SK-N-SH treated with all-trans-retinoic acid at 6 μM for 48 hours (cell line): ENCODE measurements around the gene FTO.
A peak's percentile ranks its signal among the peaks of the same experiment; 100 is the strongest.

Source experiments
- ATAC-seq: fragments of 200-7000 bp; cut with Tn5 transposase; 3 replicates; pipeline ENCODE4 v1.9.1; 2020; ENCODE audit warnings: mild to moderate bottlenecking, moderate library complexity
- ARNTL ChIP-seq: fragments of 450-650 bp; formaldehyde crosslinking; IDR thresholded peaks from 2 replicates; pipeline ENCODE4 v1.5.0; 2020; ENCODE audit warnings: low read depth, mild to moderate bottlenecking, moderate library complexity, borderline replicate concordance
- BACH2 ChIP-seq: fragments of 250-450 bp; sonication (Bioruptor Pico); IDR thresholded peaks from 2 replicates; pipeline ENCODE4 v1.9.0; 2021; ENCODE audit warnings: mild to moderate bottlenecking, borderline replicate concordance
- CSDC2 ChIP-seq: fragments of 250-450 bp; sonication (Bioruptor Pico); IDR thresholded peaks from 2 replicates; pipeline ENCODE4 v1.5.0; 2020; ENCODE audit warnings: mild to moderate bottlenecking, moderate library complexity
- CSRNP3 ChIP-seq: fragments of 250-450 bp; sonication (Bioruptor Pico); IDR thresholded peaks from 2 replicates; pipeline ENCODE4 v1.5.1; 2021; ENCODE audit warnings: mild to moderate bottlenecking, moderate library complexity
- ESRRG ChIP-seq: fragments of 250-450 bp; sonication (Bioruptor Pico); IDR thresholded peaks from 2 replicates; pipeline ENCODE4 v1.6.1; 2021; ENCODE audit warnings: mild to moderate bottlenecking
- GLIS3 ChIP-seq: fragments of 250-450 bp; sonication (Bioruptor Pico); IDR thresholded peaks from 2 replicates; pipeline ENCODE4 v1.5.0; 2020; ENCODE audit warnings: mild to moderate bottlenecking, moderate library complexity
- ISL1 ChIP-seq: fragments of 250-450 bp; sonication (Bioruptor Pico); IDR thresholded peaks from 2 replicates; pipeline ENCODE4 v2.1.2; 2022; ENCODE audit warnings: mild to moderate bottlenecking, moderate library complexity
- OSR1 ChIP-seq: fragments of 250-450 bp; sonication (Bioruptor Pico); IDR thresholded peaks from 2 replicates; pipeline ENCODE4 v1.8.0; 2022; ENCODE audit warnings: moderate library complexity, mild to moderate bottlenecking, inconsistent platforms
- PATZ1 ChIP-seq: fragments of 250-450 bp; sonication (Bioruptor Pico); IDR thresholded peaks from 2 replicates; pipeline ENCODE4 v1.8.0; 2020; ENCODE audit warnings: mild to moderate bottlenecking, moderate library complexity, borderline replicate concordance
- POU6F1 ChIP-seq: fragments of 250-450 bp; sonication (Bioruptor Pico); IDR thresholded peaks from 2 replicates; pipeline ENCODE4 v1.8.0; 2021; ENCODE audit warnings: low read depth, mild to moderate bottlenecking, moderate library complexity, borderline replicate concordance
- PPARA ChIP-seq: fragments of 250-450 bp; sonication (Bioruptor Pico); IDR thresholded peaks from 2 replicates; pipeline ENCODE4 v1.5.0; 2020; ENCODE audit warnings: mild to moderate bottlenecking, borderline replicate concordance
- RARB ChIP-seq: fragments of 250-450 bp; sonication (Bioruptor Pico); IDR thresholded peaks from 2 replicates; pipeline ENCODE4 v1.8.0; 2021; ENCODE audit warnings: mild to moderate bottlenecking, moderate library complexity
- SNAI2 ChIP-seq: fragments of 250-450 bp; sonication (Bioruptor Pico); IDR thresholded peaks from 2 replicates; pipeline ENCODE4 v1.5.0; 2020; ENCODE audit warnings: mild to moderate bottlenecking, moderate library complexity
- ZFP3 ChIP-seq: fragments of 250-450 bp; sonication (Bioruptor Pico); IDR thresholded peaks from 2 replicates; pipeline ENCODE4 v1.5.0; 2020; ENCODE audit warnings: mild to moderate bottlenecking, moderate library complexity
- ZNF565 ChIP-seq: fragments of 450-650 bp; formaldehyde crosslinking; conservative IDR thresholded peaks from 2 replicates; pipeline ENCODE4 v1.5.0; 2020; ENCODE audit warnings: low read depth, mild to moderate bottlenecking, moderate library complexity
- ZNF8 ChIP-seq: fragments of 450-650 bp; formaldehyde crosslinking; IDR thresholded peaks from 2 replicates; pipeline ENCODE4 v1.5.0; 2020; ENCODE audit warnings: mild to moderate bottlenecking, moderate library complexity
- TF ChIP-seq, protein P1 (sequence below): fragments of 250-450 bp; sonication (Bioruptor Pico); IDR thresholded peaks from 2 replicates; pipeline ENCODE4 v1.5.0; 2020; ENCODE audit warnings: mild to moderate bottlenecking, moderate library complexity
- TF ChIP-seq, protein P2 (sequence below): fragments of 250-450 bp; sonication (Bioruptor Pico); IDR thresholded peaks from 2 replicates; pipeline ENCODE4 v1.5.1; 2020; ENCODE audit warnings: low read depth, mild to moderate bottlenecking, moderate library complexity

Gene FTO

DNA sequence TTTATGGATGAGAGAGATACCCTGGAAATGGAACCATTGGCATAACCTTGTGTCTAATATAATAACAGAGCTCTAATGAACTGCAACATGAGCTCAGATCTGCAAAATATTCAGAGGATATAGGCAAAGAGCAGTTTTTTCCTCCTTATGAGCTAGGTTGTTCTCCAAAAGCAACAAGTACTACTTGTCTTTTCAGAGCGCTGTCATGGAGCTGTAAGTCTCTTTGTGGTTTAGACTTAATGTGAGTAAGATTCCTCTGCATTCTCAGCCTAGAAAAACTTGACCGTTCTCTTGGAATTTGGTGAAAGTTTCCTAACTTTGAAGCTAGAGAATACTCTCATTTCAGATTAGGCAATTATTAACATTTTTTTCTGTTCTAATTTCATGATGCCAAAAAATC is 85.2 kb downstream of the FTO start (continued):
- TF ChIP-seq, protein P1, sequence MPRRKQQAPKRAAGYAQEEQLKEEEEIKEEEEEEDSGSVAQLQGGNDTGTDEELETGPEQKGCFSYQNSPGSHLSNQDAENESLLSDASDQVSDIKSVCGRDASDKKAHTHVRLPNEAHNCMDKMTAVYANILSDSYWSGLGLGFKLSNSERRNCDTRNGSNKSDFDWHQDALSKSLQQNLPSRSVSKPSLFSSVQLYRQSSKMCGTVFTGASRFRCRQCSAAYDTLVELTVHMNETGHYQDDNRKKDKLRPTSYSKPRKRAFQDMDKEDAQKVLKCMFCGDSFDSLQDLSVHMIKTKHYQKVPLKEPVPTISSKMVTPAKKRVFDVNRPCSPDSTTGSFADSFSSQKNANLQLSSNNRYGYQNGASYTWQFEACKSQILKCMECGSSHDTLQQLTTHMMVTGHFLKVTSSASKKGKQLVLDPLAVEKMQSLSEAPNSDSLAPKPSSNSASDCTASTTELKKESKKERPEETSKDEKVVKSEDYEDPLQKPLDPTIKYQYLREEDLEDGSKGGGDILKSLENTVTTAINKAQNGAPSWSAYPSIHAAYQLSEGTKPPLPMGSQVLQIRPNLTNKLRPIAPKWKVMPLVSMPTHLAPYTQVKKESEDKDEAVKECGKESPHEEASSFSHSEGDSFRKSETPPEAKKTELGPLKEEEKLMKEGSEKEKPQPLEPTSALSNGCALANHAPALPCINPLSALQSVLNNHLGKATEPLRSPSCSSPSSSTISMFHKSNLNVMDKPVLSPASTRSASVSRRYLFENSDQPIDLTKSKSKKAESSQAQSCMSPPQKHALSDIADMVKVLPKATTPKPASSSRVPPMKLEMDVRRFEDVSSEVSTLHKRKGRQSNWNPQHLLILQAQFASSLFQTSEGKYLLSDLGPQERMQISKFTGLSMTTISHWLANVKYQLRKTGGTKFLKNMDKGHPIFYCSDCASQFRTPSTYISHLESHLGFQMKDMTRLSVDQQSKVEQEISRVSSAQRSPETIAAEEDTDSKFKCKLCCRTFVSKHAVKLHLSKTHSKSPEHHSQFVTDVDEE (CRISPR knock-in tag), result no peak
- TF ChIP-seq ZNF565 (CRISPR knock-in tag) (no peak), ZNF8 (CRISPR knock-in tag) (no peak), ZFP3 (CRISPR knock-in tag) (no peak), ESRRG (CRISPR knock-in tag) (no peak), ARNTL (CRISPR knock-in tag) (no peak), ISL1 (no peak; the same call in 1 of the 2 replicates), CSDC2 (no peak), PATZ1 (no peak)

GRCh38 chr16:53792161-53792951 is 88.4 kb downstream of the FTO start:
- no peak for ATAC-seq
- TF ChIP-seq, protein P2, sequence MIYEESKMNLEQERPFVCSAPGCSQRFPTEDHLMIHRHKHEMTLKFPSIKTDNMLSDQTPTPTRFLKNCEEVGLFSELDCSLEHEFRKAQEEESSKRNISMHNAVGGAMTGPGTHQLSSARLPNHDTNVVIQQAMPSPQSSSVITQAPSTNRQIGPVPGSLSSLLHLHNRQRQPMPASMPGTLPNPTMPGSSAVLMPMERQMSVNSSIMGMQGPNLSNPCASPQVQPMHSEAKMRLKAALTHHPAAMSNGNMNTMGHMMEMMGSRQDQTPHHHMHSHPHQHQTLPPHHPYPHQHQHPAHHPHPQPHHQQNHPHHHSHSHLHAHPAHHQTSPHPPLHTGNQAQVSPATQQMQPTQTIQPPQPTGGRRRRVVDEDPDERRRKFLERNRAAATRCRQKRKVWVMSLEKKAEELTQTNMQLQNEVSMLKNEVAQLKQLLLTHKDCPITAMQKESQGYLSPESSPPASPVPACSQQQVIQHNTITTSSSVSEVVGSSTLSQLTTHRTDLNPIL (CRISPR knock-in tag), result no peak
- TF ChIP-seq ESRRG (CRISPR knock-in tag) (no peak), BACH2 (no peak), ZFP3 (CRISPR knock-in tag) (0 out of 2 replicates have a peak, but pooled peaks have one; percentile 56), SNAI2 (no peak), RARB (CRISPR knock-in tag) (no peak), CSRNP3 (no peak), GLIS3 (CRISPR knock-in tag) (no peak), ISL1 (peak; percentile 88), POU6F1 (no peak)

DNA sequence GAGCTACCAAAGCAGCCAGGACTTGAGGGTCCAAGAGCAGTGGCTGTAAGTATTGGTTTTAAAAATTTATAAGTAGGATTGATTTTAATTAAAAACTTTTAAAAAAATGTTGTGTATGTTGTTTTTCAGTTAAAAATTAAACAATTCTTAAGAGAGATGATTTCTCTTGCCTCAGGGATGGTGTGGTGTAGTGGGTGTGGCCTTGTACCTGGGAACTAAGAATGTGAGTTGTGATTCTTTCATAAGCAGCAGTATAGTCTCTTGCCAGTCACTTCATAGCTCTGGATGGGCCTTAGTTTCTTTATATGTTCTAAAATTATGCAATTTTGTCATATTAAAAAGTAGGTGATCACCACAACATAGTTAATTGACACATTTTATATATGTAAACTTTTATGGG is 99.5 kb downstream of the FTO start:
- ATAC-seq, result no peak

More for the DNA sequence above, 99.5 kb downstream of the FTO start:
- no peak for TF ChIP-seq CSDC2
- TF ChIP-seq OSR1 (CRISPR knock-in tag), result no peak
- TF ChIP-seq, protein P1 (CRISPR knock-in tag), result no peak
- TF ChIP-seq PPARA (CRISPR knock-in tag), result no peak
- TF ChIP-seq ZFP3 (CRISPR knock-in tag), result no peak
